Measurements from ENCODE around the gene RELL1. TPM values are rescaled to one million over a fixed set of nuclear protein-coding genes. Genes with fewer than 3 reads are reported as not detected.

Gene RELL1
- 235 and 241 TPM in 2 replicates for total RNA-seq

GRCh38 chr4:37686373-37687193, at the start of gene RELL1:
RELL1 (minus strand) TSS chr4:37686376; CDS start chr4:37686287, 89 bp downstream.

Small RNA genes lying within 50 kb of the gene (small RNA-seq; reads per million reads assigned to genes)
- not detected for gene RF00019

Other genes starting within 250 kb of the RELL1 start
- gene PGM2, start 140.3 kb upstream of the RELL1 start, total RNA-seq = 48.3 and 51.6 TPM in 2 replicates
- 128 and 131 TPM in 2 replicates for gene TBC1D1, start 204.7 kb upstream of the RELL1 start, total RNA-seq